Hematopoietic multipotent progenitor cell treated with erythropoietin and hydrocortisone succinate and interleukin-3 and kit ligand, for 6 days (in vitro differentiated cells): ENCODE results near the gene RNASE13.
"Not testable (repeated sequence)": the region's sequence is repeated elsewhere in the genome, so short reads cannot be mapped to it uniquely, and the experiment has no call there.

Experiments
- DNase-seq: peaks from one replicate; pipeline ENCODE4 v3.0.0-alpha.2; 2015

The RNASE13 gene

DNA sequence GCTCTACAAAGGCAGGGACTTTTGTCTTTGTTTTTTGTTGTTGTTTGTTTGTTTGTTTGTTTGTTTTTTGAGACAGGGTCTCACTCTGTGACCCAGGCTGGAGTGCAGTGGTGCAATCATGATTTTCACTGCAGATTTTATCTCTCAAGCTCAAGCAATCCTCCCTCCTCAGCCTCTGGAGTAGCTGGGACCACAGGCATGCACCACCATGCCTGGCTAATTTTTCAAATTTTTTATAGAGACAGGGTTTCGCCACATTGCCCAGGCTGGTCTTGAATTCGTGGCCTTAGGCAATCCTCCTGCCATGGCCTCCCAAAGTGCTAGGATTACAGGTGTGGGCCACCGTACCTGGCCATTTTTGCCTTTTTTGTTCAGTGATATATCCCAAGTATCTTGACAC, 6.3 kb upstream of the RNASE13 start:
- DNase-seq = not testable (repeated sequence)

DNA sequence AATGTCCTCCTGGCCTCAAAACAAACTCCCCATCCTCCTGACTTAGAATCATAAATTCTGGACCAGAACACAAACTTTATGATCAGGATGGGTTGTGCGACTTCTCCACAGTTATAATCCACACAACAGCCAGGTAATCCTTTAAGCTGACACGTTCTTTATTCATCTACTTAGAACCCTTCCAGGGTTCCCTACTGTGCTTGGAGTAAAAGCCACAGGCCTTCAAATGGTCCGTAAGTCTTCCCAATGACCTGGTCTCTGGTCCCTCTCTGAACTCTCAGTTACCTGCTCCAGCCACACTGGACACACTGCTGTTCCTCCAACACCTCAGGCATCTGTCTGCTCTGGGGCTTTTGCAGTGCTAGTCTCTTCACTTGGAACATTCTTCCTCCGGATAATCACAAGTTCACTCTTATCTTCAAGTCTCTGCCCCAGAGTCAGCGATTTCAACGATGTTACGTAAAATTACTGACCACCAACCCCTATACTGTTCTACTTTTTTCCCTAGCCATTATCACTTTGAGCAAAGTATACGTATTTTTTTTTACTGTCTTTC, 5.8 kb upstream of the RNASE13 start:
- DNase-seq = peak; percentile 23

DNA sequence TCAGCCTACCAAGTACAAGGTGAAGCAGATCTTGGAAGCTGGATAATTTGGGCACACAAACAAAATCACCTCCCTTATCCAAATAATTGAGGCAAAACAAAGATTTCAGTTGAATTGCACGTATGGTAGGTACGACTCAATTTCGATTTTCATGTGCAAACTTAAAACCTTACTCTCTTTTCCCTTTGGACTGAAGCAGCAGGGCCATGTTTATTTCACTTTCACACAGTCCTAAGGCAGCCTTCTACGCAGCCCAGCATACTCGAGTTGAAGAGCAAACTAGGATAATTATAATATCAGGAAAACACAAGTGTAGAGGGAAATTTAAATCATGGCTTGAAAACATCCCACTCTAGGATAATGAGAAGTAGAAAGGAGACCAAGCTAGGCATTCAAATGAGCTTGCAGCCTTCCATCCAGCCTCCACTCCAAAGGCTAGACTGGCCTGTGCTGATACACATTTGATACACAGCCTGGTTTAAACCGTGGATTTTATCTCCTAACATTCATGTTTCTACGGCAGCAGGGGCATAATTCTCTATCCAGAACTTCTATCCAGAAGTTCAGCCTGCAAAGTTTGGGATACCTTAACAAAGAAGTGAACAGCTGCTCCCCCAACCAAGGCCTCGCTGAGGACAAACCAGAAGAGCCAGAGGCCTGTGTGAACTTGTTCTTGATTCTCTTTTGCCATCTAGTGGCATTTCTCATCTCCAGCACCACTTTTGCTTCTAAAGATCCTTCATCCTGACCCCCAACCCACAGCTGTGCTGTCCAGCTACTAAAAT, 5.2 kb upstream of the RNASE13 start:
- peak; percentile 81 for DNase-seq

DNA sequence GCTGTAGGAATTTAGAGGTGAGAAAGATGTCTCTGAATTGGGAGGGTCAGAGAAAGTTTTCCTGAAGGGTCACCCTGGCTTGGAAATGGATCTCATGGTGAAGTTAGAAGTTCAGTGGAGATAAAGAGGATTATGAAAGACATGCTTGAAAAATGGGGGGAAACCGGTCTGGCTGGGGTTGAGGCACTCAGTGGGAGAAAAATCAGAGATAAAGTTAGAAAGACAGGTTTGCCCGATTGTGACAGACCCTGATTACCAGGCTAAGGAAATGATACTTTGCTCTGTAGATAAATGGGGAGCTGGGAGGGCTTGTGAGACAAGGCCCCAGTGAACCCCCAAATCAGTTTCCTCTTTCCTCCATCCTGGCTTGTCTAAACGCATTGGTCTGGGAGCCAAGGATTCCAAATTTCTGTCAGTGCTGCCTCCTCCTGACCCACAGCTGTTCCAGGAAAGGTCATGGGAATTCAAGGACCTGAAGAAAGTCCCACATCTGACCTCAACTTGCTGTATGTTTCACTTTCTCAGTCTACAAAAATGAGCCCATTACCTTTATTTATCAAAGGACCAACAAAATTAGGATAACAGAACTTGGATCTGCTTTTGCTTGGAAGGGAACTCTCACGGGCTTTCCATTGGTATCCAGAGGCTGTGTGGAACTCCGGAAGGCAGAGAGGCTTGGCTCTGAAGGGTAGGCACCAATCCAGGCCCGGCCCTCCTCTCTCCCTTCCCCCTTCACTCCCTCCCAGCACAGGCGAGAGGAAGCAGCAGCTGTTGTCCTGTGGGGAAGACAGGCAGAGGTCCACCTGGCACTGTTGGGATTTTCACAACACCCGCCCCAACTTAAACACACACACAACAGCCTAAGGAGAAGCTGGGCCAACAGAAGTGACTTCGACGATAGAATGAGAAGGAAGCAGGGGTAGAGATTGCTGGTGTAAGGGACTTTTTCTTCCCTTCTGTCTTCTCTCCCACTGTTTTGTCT, 4.1 kb upstream of the RNASE13 start:
- no peak for DNase-seq

DNA sequence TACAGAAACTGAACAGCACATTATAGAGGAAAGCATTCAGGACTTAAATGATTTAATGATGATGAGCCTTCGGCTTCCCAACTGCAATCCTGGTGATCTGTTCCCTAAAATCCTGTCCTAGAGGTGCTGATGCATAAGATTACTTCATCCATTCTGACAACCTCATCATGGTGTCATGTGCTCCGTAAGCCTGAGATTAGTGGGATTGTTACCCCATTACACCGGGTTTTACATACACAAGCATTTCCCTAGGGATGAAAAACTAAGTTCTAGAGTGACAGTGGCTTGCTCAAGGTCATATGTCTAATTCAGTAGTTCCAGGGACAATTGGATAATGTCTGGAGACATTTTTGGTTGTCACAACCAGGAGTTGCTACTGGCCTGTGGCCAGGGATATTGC, 2.5 kb upstream of the RNASE13 start:
- no peak for DNase-seq

DNA sequence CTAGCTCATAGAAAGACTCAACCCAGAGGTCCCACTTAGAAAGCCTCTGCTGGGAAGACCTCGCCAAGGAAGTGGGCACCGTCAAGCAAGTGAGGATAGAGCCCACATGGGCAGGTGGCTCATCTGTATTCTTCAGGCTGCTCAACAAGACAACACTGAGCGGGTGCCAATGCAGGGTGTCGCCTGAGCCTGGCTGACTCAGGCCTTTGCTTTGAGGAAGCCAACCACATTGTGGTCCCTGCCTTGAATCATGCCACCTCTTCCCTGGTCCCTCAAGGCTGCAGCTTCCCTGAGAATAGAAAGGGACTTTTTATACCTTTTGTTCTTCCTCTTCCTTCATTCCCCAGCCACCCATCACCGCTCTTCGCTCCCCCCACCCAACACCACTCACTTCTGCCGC, 2.1 kb upstream of the RNASE13 start:
- no peak for DNase-seq

DNA sequence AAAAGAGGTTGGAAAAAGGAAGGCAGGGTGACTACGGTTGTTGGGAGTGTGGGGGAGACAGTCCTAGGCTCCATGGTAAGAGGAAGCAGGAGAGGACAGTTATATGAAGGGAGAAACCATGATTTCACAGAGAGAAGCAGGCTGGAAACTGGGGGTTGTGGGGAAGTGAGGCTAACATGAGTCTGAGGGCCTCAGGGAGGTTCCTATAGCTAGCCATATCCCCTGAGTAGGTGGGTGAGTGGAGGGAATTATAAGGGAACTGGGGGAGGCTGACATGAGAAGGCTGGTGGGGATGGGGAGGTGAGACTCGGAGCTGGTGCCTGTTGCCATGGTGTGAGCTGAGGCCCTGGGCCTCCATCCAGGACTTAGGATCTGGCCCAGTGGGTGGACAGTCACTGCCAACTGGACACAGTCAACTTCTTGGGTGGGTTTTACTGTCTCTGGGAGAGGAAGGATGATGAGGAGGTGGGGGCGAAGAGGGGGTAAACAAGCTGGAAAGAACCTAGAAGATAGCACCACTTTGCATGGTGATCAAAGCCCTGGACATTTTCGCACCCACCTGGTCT, 1.4 kb downstream of the RNASE13 start:
- no peak for DNase-seq

DNA sequence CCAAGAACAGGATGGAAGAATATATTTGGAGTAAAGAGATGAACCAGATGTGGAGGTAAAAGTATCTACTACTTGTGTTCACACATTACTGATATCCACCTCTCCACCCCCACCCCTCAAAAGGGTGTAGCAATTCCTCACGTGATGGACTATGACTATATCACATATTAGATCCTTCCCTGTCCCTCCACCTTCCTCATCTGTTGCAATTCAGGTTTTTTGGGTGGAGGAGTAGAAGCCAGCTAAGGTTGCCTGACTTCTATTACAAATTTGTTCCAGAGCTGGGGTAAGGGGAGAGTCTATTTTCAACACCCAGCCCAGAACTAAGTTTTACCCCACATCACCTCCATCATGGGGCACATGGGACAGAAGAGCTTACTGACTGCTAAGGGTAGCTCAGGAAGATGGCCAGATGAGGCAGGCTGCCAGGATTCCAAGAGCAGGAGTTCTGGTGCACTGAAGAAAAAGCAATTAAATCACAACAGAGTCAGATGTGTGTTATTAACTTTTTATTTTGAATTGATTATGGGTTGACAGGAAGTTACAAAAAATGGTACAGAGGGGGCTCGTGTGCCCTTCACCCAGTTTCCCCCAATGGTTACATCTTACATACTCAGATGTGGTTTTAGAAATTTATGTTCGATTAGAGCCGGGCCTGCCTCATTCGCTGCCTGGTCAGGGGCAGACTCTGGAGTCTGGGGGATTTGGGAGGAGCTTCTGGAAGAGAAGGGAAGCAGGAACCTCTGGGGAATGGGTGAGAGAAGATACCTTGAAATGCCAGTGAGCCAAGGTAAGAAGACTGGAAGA, 2.1 kb downstream of the RNASE13 start:
- DNase-seq = no peak

DNA sequence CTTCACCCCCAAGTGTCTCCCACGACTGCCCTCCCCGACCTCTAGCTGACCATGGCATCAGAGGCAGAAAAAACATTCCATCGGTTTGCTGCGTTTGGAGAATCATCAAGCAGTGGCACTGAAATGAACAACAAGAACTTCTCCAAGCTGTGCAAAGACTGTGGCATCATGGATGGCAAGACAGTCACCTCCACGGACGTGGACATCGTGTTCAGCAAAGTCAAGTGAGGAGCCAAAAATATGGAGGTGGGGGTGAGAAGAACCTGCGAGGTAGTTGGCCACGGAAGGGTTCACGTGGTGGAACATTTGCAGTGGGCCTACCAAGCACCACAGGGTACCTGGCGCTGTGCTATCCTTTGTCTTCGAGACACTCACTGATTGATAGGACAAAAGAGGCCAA, 4.1 kb downstream of the RNASE13 start:
- DNase-seq = no peak

DNA sequence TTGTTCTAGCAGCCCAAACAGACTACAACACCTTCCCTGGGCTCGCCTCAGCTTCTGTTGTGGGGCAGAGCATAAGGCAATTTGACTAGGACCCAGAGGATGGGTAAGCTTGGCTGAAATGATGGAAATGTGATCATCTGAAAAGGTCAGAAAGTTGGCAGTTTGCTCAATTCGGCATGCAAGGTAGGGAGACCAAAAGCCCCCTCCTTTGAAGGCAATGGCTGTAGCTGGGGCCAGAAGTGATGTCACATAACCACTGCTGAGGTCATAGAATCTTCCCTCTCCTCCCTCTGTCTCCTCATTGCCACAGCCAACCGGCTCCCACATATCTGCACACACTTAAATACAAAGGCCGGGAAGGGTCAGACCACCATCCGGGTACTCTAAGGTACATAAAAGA, 4.7 kb downstream of the RNASE13 start, which contains the start of gene TPPP2:
Gene TPPP2 (plus strand): TSS at position 301 of the 400 bp plus-strand sequence. CDS start 365 bp downstream, outside the sequence.
- no peak for DNase-seq

DNA sequence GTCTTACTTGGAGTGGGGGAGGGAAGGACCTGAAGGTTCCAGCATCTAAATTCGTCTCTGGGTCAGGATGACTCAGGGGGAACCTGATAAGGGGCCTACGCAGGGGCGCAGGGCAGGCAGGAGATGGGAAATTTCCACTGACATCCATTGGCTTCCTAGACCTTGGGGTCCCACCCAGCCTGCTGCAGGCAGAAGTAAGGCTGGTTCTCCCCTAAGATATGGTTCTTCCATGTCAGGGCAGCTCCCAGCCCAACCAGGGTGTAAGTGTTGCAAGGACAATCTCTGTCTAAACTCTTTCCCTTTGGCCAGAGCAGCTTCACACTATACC, 7.7 kb downstream of the RNASE13 start:
- DNase-seq = no peak

DNA sequence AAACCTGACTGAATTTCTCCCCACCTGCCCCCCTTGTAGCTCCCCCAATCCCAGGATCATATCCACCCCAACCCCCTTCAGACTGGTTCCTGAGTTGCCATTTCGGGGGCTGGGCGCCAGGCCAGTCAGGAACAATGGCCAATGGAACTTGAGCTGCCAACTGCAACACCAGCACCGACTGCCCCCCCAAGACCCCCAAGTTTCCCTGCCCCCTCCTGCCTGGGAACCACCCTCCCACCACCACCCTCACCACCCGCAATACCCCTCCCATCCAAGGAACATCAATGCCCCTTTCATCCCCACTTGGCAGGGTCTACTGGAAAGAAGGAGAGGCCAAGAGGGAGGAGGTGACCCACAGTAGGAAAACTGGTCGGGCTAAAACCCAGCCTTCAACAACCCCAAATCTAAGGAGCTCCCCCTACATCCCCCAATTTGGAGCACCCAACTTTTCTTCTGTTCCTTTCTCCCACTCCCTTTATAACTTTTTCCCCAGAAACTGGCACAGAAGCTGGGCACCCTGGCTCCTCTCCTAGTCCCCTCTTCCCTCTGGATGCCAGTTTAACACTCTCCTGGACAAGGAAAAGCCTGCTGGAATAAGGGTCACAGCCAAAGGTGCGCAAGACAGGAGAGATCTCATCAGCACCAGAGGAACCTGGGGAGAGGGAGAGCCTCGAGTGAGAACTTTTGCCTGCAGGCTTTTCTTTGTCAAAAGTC, 8.2 kb downstream of the RNASE13 start:
- DNase-seq = no peak

DNA sequence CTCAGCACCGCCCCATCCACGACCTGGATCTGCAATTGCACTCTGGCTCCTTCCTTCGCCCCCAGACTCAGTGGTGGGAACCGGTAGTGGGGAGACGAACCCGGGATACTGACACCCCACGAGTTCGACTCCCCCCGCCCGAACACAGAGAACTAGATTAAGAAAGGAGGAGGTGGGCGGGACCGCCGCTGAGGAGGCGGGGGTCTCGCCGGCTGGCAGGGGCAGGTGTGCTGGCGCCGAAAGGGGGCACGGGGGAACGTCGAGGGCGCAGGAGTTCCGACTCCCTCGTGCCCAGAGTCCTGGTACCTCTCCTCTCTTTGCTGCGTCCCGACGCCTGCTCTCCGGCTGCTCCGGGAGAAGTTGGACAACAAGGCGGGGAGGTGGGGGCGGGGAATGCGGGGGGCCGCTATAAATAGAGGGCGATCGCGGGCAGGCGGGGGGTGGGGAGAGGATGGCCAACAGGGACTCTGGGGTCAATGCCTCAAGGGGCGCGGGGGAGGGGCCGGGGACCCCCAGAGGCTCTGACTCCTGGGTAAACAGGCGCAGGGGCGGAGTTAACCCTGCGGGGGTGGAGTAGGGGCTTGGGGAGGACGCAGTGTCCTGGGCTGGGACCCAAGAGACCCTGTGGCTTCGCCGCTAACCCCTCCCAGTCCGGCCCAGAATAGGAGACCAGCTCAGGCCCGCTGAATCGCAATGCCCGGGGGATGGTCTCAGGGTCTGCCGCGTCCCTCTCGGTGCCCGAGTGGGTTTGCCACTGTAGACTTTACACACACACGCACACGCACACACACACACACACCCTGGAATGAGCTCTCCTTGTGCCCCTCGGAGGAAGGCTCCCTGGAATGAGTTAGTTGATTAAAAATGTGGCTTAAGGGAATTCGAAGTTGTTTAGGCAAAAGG, 9.0 kb downstream of the RNASE13 start:
- DNase-seq = no peak

DNA sequence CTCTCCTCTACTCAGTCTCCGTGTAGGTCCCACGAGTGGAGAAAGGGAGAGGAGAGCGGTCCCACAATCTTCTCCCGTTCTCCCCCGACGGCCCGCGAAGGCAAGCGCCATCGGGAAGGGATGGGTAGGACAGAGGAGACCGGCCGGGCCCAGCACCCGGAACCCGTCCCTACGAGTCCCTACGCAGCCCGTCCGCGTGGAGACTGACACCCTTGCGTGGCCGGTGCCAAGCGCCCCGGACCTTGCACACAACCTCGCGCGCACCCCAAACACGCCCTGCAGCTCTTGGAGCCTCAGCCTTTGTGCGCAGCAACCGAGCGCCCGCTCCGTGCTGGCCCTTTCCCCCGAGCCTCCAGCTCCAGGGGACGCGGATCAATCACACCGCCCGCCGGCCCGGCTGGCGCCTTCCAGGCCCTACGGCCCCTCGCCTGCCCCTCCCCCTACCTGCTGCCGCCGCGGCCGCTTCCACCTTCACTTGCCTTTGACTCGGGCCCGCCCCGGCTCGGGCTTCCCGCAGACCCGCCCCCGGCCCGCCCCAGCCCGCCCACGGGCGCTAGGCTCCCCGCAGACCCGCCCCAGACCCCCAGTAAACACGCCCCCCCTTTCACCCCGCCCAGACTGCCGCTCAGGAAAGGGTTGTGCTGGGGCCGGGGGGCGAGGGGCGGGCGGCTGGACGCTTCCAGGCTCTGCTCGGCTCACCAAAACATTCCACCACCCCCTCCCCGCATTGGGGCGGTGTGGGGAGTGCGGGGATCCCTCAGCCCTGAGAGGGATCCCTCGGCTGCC, 9.8 kb downstream of the RNASE13 start, which contains the start of gene NDRG2:
Gene NDRG2 (minus strand): TSS at position 477 of the 786 bp plus-strand sequence. CDS start 1,746 bp downstream, outside the sequence.
- peak; percentile 70 for DNase-seq

DNA sequence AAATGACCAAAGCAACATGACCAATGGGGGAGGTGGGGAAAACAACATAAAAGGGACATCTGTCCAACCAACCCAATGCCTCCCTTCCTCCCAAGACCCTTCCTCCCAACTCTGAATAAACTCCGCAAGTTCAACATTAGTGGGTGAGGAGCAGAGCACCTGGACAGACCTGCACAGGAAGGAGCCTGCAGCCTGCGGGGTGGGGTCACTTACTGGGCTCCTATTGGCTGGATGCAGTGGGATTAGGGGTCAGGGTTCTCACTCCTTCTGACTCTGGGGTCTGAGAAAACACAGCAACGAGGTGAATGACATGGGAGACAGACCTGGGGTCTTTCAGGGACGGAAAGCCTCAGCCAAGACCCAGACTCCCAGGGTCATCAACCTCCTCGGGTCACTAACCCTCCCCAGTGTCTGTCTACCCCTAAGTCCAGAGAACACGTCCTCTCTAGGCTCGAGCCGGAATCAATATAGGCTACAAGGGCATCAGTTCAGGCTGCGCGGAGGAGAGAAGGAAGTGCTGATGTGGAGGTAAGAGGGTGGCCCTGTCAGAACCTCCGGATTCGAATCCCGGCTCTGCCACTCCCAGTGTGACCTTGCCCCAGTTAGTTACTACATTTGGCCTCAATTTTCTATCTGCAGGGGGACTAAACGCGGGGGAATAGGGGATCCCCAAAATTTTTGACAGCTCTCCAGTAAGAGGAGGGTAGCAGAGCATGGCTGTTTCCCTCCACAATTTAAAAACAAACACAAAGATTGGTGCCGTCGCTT, 10.6 kb downstream of the RNASE13 start:
- DNase-seq = peak; percentile 26

DNA sequence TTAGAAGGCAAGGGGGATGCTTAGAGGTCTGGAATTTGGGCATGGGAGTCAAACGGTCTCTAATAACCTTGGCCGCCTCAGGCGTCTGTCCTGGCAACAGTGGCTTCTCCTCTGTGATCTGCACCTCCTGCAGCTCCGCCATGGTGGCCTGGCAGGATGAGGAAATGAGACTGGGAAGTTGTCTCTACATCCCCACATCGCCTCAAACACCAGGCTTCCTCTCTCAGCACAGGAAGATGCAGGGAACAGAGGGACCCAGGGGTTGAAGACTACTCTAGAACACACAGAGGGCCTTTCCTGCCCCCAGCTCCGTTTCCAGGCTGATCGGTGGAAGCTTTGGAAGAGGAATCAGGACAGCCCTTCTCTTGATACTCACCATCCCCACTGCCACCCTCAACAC, 11.4 kb downstream of the RNASE13 start:
- no peak for DNase-seq

DNA sequence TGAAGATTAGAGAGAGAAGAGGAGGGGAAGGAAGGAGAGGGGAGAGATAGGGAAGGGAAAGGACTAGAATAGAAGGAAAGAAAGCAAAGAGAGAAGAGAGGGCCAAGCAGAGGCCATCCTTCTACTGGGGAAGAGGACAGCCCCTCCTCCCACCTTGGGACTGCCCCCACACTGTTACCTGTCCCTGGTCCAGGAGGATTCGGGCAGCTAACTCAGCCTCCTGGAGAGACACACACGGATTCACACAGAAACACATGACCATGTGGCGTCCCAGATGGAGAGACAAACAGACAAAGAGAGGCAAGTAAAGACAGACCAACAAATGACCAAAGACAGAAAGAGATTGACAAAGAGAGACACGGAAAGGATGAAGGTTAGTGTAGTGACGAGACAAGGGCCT, 11.9 kb downstream of the RNASE13 start:
- DNase-seq = no peak

DNA sequence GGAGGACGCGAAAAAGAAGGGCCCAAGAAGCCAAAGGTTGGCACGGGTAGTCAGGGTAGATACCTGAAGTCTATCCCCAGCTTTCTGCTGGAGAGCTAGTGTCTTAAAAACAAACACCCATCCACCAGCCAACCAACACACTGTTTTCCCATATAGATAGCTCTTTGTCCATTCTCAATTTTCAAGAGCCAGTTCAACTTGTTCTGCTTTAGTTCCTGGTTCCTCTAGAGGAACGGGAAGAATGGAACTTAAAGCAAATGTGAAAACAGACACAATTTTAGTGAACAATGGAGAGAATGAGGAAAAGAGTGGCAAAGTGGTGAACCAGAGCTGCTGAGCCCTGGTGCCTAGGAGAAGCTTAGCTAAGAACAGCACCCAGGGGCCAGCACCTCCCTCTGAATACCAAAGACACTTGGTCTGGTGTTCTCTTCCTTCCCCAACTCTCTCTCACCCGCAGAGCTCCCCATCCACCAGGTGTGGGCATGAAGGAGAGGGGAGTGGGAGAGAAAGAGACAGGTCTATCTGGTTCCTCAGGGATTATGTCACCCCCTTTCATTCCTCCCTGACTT, 13.5 kb downstream of the RNASE13 start:
- DNase-seq = no peak
